AG09319 (cell line): ENCODE data around the gene MARK3.

Experiments
- DNase-seq: peaks from one replicate; pipeline ENCODE4 v3.0.0-alpha.2; 2010; ENCODE audit warnings: low read depth; ENCODE audit errors: extremely low read depth
- TF ChIP-seq, protein P1 (sequence below): IDR thresholded peaks from 2 replicates; pipeline ENCODE4 v1.5.1; 2011; ENCODE audit warnings: low read depth, mild to moderate bottlenecking, inconsistent platforms, low read length, moderate library complexity

MARK3 gene

DNA sequence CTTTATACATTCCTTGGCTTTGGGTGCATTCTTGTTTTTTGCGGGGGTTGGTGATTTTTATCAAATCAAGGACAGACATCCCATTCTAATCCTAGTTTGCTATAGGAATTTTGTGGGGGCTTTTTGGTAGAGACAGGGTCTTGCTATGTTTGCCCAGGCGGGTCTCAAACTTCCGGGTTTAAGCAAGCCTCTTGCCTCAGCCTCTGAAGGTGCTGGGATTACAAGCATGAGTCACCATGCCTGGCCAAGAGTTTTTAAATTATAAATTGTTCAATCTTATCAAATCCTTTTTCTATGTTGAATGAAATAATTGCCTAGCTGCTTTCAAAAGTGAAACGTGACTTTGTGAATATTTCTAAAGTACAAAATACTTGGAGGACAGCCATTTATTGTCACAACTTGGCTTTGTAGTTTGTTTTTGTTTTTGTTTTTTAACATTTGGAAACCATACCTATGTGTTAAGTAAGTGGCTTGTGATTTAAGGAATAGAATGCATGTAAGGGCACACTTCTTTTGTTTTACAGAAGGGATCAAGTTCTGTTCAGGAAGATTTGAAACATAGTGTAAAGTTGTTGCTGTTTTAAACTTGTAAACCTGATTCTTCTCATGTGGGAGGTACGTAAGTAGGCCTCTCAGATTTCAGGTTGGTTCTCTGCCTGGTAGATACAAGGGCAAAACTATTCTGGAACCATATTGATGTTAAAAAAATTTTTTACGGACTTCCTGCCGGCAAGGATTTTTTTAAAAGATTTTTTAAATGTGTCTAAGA, 13.4 kb downstream of the MARK3 start:
- DNase-seq, result no peak
- TF ChIP-seq, protein P1, sequence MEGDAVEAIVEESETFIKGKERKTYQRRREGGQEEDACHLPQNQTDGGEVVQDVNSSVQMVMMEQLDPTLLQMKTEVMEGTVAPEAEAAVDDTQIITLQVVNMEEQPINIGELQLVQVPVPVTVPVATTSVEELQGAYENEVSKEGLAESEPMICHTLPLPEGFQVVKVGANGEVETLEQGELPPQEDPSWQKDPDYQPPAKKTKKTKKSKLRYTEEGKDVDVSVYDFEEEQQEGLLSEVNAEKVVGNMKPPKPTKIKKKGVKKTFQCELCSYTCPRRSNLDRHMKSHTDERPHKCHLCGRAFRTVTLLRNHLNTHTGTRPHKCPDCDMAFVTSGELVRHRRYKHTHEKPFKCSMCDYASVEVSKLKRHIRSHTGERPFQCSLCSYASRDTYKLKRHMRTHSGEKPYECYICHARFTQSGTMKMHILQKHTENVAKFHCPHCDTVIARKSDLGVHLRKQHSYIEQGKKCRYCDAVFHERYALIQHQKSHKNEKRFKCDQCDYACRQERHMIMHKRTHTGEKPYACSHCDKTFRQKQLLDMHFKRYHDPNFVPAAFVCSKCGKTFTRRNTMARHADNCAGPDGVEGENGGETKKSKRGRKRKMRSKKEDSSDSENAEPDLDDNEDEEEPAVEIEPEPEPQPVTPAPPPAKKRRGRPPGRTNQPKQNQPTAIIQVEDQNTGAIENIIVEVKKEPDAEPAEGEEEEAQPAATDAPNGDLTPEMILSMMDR, result no peak

DNA sequence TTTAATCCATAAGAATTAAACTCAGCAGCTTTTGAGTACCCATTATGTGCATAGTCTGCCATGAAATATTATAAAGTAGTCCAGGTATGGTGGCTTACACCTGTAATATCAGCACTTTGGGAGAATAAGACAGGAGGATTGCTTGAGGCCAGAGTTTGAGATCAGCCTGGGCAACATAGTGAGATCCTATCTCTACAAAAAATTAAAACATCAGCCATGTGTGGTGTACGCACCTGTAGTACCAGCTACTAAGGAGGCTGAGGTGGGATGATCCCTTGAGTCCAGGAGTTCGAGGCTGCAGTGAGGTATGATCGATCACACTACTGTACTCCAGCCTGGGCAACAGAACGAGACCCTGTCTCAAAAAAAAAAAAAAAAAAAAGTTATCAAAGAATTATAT, 15.3 kb downstream of the MARK3 start:
- no peak for DNase-seq
- TF ChIP-seq, protein P1, result no peak

DNA sequence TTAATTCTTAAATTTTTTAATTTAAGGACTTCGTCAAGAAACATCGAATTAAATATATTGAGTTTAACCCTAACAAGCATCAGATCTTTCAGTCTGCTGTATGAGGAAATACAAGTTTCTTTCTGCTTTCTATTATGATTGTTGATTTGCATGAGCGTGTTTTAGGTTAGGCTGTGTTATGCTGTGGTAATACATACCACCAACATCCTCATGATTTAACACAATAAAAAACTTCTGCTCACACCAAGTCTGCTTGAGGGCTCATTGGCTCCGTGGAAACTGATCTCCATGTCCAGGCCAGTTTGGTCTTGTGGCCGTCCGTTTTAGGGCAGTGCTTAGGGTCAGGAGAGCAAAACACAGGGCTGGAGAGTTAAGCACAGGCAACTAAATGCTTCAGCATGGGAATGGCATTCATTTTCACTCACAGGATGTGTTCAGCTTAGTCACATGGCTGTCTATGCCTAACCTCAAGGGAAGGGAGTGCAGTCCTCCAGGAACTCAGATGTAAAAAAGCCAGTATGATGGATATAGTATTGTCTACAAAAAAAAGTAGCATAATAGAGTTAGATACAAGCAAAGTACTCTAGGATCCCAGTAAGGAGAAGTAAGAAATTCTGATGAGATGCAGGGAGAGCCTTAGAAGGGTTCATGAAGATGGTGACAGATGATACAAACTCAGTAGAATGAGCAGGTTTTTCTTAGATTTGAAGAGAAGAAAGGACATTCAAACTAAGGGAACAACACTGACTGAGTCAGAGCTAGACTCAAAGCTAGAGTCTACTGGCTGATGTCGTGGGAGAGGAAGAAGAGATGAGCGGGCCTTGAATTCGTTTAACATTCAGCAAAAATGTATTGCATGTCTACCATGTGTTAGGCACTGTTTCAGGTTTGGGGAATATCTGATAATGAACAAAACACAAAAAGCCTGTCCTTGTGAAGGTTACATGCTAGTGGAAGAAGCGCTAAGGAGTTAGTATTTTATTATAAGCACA, 16.3 kb downstream of the MARK3 start:
- no peak for DNase-seq
- TF ChIP-seq, protein P1, result no peak

DNA sequence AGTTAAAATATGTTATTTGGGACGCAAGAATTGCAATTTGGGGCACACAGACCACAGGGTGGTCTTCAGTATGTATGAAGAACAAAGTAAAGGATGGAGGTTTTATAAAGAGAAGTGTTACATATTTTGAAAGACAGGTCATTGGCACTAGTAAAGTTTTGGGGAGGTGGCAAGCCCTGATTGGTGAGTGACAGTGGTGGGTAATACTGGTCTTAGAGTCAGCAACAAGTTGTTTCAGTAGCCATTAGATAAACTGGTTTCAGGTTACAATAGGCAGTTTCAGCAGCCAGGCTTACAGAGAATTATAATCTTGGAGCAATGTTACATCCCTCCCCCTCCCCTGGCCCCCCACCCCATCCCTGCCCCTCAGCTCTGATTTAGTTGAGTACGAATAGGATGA, 17.5 kb downstream of the MARK3 start:
- TF ChIP-seq, protein P1, result no peak
- no peak for DNase-seq

DNA sequence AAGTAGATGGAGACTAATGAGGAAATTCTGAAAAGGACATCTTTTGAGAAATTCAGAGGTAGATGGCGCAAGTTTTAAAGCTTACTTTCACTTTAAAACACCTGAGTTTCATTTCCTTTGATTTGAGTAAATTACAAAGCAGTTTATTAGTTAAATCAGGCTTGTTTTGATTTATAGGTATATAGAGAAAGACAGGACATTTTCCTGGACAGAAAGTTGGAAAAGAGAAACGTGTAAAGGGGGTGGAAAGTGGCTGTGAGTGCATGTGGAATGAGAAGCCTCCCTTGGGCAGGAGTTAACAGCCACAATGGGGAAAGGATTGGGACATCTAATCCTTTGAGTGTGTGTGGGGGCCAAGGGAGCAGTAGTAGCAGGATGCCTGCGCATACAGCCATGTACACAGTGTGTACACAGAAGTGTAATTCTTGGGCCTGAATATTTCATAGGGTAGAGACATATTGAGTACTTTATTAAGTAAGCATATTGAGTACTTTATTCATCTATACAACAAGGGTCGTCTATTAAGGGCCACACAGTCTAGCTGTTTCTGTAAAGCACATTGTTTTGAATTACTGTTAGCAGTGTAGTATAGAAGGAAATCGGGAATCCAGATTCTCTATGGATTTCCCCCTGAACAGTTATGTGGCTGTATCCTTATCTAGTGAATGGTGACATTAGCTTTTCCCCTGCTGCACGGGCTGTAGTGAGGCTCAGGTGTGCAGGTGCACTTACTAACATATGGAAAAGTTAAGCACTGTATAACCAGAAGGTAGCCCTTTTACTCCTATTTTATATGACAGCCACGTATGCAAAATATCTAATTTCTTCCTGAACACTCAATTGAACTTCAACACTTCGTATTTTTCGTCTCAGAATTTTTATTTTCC, 19.1 kb downstream of the MARK3 start:
- TF ChIP-seq, protein P1, result no peak
- no peak for DNase-seq

DNA sequence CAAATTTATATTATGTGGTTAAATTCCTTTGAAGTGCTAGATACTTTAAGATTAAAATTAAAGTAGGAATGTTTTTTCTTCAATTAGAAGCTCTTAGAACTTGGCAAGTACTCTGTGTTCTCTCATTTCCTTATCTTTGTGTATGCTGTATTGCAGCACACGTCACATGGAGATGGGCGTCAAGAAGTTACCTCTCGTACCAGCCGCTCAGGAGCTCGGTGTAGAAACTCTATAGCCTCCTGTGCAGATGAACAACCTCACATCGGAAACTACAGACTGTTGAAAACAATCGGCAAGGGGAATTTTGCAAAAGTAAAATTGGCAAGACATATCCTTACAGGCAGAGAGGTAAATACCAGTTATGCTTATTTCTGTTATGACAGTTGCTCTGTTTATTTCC, 19.7 kb downstream of the MARK3 start:
- DNase-seq, result no peak
- TF ChIP-seq, protein P1, result no peak
